ENCODE data around the gene PI4K2A.

The PI4K2A gene
- 23.1 to 24.7 reads per million in 2 donors for total RNA-seq

GRCh38 chr10:97640174-97640867 is at the start of gene PI4K2A:
Gene PI4K2A, plus strand, starts transcription at chr10:97640671. Its CDS starts 72 bp downstream, at chr10:97640743.
- peak; percentile 96 for DNase-seq

GRCh38 chr10:97590748-97591495 is 49.5 kb upstream of the PI4K2A start:
- no peak for DNase-seq

GRCh38 chr10:97593421-97593820 is 47.0 kb upstream of the PI4K2A start:
- no peak for DNase-seq

- DNase-seq: no peak
Observed at GRCh38 chr10:97596101-97597082, 44.1 kb upstream of the PI4K2A start.

- DNase-seq: no peak
Observed at GRCh38 chr10:97597778-97598177, 42.7 kb upstream of the PI4K2A start.

- no peak for DNase-seq
Observed at GRCh38 chr10:97598407-97599271, 41.8 kb upstream of the PI4K2A start.

GRCh38 chr10:97599272-97599619 is 41.2 kb upstream of the PI4K2A start:
- DNase-seq: no peak

- DNase-seq: no peak
Observed at GRCh38 chr10:97600616-97601015, 39.9 kb upstream of the PI4K2A start.

GRCh38 chr10:97601268-97602215 is 38.9 kb upstream of the PI4K2A start:
- DNase-seq: no peak

GRCh38 chr10:97607095-97607636 is 33.3 kb upstream of the PI4K2A start:
- DNase-seq: no peak

GRCh38 chr10:97608991-97609561 is 31.4 kb upstream of the PI4K2A start:
- DNase-seq: no peak

- DNase-seq: no peak
Observed at GRCh38 chr10:97611473-97611872, 29.0 kb upstream of the PI4K2A start.

- DNase-seq: no peak
Observed at GRCh38 chr10:97612386-97612785, 28.1 kb upstream of the PI4K2A start.

- DNase-seq: no peak
Observed at GRCh38 chr10:97618285-97618684, 22.2 kb upstream of the PI4K2A start.

GRCh38 chr10:97618733-97619132 is 21.7 kb upstream of the PI4K2A start:
- DNase-seq: no peak

GRCh38 chr10:97623277-97623676 is 17.2 kb upstream of the PI4K2A start:
- DNase-seq: no peak

- DNase-seq: no peak
Observed at GRCh38 chr10:97627731-97628130, 12.7 kb upstream of the PI4K2A start.

- DNase-seq: no peak
Observed at GRCh38 chr10:97628228-97628627, 12.2 kb upstream of the PI4K2A start.

GRCh38 chr10:97629289-97629688 is 11.2 kb upstream of the PI4K2A start:
- no peak for DNase-seq

GRCh38 chr10:97631098-97631497 is 9.4 kb upstream of the PI4K2A start:
- DNase-seq: no peak
